ENCODE results near the gene ZFAND2B.
A peak's percentile ranks its signal among the peaks of the same experiment; 100 is the strongest.

The ZFAND2B gene

DNA sequence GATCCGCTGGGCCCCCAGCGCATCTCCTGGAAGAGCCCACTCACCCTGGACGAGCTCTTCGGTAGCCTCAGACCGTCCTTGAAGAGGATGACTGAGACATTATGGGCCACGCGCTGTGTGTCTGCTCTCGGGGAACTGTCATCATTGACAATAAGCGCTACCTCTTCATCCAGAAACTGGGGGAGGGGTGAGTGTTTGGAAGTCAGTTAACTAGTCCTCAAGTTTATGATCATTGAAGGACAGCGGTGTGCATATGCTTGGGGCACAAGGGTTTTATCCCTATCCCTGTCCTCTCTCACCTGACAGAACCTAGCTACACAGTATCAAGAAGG is 39.3 kb downstream of the ZFAND2B start:
- peaks cover 6% of the 10 kb centered on the region for H3K36me3 ChIP-seq (ENCODE audit: control insufficient read depth, insufficient read depth, low read length)
- peak overlapping the region; percentile 94 for H3K27ac ChIP-seq (ENCODE audit: low read depth, low read length)
- no peaks in the 10 kb centered on the region for H3K27me3 ChIP-seq (ENCODE audit: control insufficient read depth, insufficient read depth, low read length)
- H3K4me3 ChIP-seq (ENCODE audit: low read length), result peak overlapping the region; percentile 85
- peak overlapping the region; percentile 92 for H3K9ac ChIP-seq (ENCODE audit: low read length)
- peaks cover 28% of the 10 kb centered on the region for H3K4me1 ChIP-seq (ENCODE audit: control insufficient read depth, insufficient read depth, low read length)

DNA sequence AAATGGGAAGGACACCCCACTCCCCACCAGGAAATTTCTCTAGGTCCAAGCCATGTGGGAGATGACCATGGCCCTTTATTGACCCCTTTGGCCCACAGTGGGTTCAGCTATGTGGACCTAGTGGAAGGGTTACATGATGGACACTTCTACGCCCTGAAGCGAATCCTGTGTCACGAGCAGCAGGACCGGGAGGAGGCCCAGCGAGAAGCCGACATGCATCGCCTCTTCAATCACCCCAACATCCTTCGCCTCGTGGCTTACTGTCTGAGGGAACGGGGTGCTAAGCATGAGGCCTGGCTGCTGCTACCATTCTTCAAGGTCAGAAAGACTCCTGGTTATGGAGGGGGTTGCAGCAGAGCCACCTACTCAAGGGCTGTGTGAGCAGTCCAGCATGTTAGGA is 40.0 kb downstream of the ZFAND2B start:
- Histone ChIP-seq H3K9ac (ENCODE audit: low read length) (no peak overlapping the region), H3K4me1 (ENCODE audit: control insufficient read depth, insufficient read depth, low read length) (peaks cover 28% of the 10 kb centered on the region), H3K4me3 (ENCODE audit: low read length) (no peak overlapping the region), H3K27me3 (ENCODE audit: control insufficient read depth, insufficient read depth, low read length) (no peaks in the 10 kb centered on the region), H3K27ac (ENCODE audit: low read depth, low read length) (no peak overlapping the region), H3K36me3 (ENCODE audit: control insufficient read depth, insufficient read depth, low read length) (peaks cover 12% of the 10 kb centered on the region)

DNA sequence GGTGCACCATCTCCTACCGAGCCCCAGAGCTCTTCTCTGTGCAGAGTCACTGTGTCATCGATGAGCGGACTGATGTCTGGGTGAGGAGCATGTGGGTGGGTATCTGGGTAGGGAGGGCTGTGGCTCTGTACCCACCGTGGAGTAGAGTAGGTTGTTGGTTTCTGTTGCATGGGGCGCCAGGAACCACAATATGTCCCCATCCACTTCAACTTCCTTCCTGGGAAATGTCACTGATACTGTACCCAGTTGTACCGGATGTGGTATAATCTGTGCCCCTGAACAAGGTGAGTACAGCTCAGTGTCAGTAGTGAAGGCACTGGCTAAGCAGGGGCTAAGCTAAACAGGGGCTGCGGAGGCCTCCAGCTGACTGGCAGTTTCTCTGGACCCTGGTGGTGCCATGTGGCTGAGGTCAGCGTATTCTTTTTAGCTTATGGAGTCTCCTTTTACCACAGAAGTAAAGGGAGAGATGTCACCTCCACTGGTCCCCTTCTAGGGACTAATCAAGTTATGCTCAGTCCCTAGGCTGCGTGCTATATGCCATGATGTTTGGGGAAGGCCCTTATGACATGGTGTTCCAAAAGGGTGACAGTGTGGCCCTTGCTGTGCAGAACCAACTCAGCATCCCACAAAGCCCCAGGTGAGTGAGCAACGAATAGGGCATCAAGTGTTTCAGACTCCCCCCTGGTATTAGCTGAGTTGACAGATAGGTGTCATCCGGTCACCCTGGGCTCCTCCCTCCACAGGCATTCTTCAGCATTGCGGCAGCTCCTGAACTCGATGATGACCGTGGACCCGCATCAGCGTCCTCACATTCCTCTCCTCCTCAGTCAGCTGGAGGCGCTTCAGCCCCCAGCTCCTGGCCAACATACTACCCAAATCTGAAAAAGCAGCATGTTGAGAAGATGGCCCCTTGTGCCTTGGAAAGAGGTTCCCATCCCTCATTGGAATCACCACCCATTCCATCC is 41.4 kb downstream of the ZFAND2B start:
- H3K27ac ChIP-seq (ENCODE audit: low read depth, low read length), result no peak overlapping the region
- no peaks in the 10 kb centered on the region for H3K27me3 ChIP-seq (ENCODE audit: control insufficient read depth, insufficient read depth, low read length)
- peak overlapping the region; percentile 16 for H3K4me3 ChIP-seq (ENCODE audit: low read length)
- no peak overlapping the region for H3K9ac ChIP-seq (ENCODE audit: low read length)
- peaks cover 12% of the 10 kb centered on the region for H3K36me3 ChIP-seq (ENCODE audit: control insufficient read depth, insufficient read depth, low read length)
- peaks cover 33% of the 10 kb centered on the region for H3K4me1 ChIP-seq (ENCODE audit: control insufficient read depth, insufficient read depth, low read length)

GRCh38 chr2:219248845-219249202 is 42.2 kb downstream of the ZFAND2B start:
- Histone ChIP-seq H3K4me1 (ENCODE audit: control insufficient read depth, insufficient read depth, low read length) (peaks cover 33% of the 10 kb centered on the region), H3K4me3 (ENCODE audit: low read length) (peak overlapping the region; percentile 44), H3K9ac (ENCODE audit: low read length) (peak overlapping the region; percentile 52), H3K27ac (ENCODE audit: low read depth, low read length) (peak overlapping the region; percentile 84), H3K36me3 (ENCODE audit: control insufficient read depth, insufficient read depth, low read length) (peaks cover 12% of the 10 kb centered on the region), H3K27me3 (ENCODE audit: control insufficient read depth, insufficient read depth, low read length) (no peaks in the 10 kb centered on the region)

DNA sequence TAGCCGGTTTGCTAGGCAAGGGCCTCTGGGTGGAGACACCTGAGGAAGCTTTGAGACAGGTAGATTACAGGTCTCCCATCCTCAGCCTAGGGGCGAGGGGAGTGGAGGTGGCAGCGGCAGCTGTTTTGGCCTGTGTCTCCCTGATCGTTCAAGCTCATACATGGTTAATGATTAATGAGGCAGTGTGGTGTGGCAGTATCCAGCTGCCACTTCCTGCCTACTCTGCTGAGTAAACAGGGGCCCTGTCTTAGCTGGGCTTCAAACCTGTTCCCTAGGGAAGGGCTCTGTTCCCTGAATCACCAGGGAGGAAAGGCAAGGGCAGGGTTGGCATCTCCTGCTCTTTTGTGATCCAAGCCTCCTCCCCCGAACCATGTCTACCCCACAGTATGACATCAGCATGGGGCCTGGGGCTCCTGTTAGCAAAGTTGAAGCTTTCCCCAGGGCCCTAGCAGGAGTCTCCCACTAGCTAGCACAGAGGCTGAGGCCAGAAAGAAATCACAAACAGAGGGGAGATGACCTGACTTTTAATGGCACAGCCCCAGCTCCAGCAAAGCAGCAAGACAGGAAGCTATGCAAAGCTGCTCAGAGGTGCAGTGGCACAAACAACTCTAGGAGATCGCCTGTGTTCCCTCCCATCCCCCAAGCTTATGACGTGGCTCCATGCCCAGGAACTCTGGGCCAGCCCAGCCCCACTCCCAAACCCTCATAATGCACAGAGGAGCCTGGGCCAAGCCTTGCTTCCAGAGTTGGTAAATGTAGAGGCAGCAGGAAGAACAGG is 42.8 kb downstream of the ZFAND2B start:
- Histone ChIP-seq H3K27ac (ENCODE audit: low read depth, low read length) (peak overlapping the region; percentile 84), H3K27me3 (ENCODE audit: control insufficient read depth, insufficient read depth, low read length) (no peaks in the 10 kb centered on the region), H3K9ac (ENCODE audit: low read length) (peak overlapping the region; percentile 52), H3K4me3 (ENCODE audit: low read length) (peak overlapping the region; percentile 44), H3K36me3 (ENCODE audit: control insufficient read depth, insufficient read depth, low read length) (peaks cover 12% of the 10 kb centered on the region), H3K4me1 (ENCODE audit: control insufficient read depth, insufficient read depth, low read length) (peaks cover 33% of the 10 kb centered on the region)

GRCh38 chr2:219250049-219250781 is 43.6 kb downstream of the ZFAND2B start:
- peaks cover 12% of the 10 kb centered on the region for H3K36me3 ChIP-seq (ENCODE audit: control insufficient read depth, insufficient read depth, low read length)
- peak overlapping the region; percentile 3 for H3K4me3 ChIP-seq (ENCODE audit: low read length)
- no peaks in the 10 kb centered on the region for H3K27me3 ChIP-seq (ENCODE audit: control insufficient read depth, insufficient read depth, low read length)
- H3K9ac ChIP-seq (ENCODE audit: low read length), result peak overlapping the region; percentile 52
- peak overlapping the region; percentile 84 for H3K27ac ChIP-seq (ENCODE audit: low read depth, low read length)
- H3K4me1 ChIP-seq (ENCODE audit: control insufficient read depth, insufficient read depth, low read length), result peaks cover 28% of the 10 kb centered on the region

- Histone ChIP-seq H3K4me3 (ENCODE audit: low read length) (peak overlapping the region; percentile 81), H3K9ac (ENCODE audit: low read length) (no peak overlapping the region), H3K36me3 (ENCODE audit: control insufficient read depth, insufficient read depth, low read length) (peaks cover 12% of the 10 kb centered on the region), H3K27me3 (ENCODE audit: control insufficient read depth, insufficient read depth, low read length) (no peaks in the 10 kb centered on the region), H3K27ac (ENCODE audit: low read depth, low read length) (no peak overlapping the region), H3K4me1 (ENCODE audit: control insufficient read depth, insufficient read depth, low read length) (peaks cover 23% of the 10 kb centered on the region)
Observed at GRCh38 chr2:219251656-219252055, 45.1 kb downstream of the ZFAND2B start.

GRCh38 chr2:219252084-219252483 is 45.5 kb downstream of the ZFAND2B start:
- H3K4me3 ChIP-seq (ENCODE audit: low read length), result peak overlapping the region; percentile 81
- no peaks in the 10 kb centered on the region for H3K27me3 ChIP-seq (ENCODE audit: control insufficient read depth, insufficient read depth, low read length)
- H3K9ac ChIP-seq (ENCODE audit: low read length), result no peak overlapping the region
- peaks cover 23% of the 10 kb centered on the region for H3K4me1 ChIP-seq (ENCODE audit: control insufficient read depth, insufficient read depth, low read length)
- peaks cover 12% of the 10 kb centered on the region for H3K36me3 ChIP-seq (ENCODE audit: control insufficient read depth, insufficient read depth, low read length)
- no peak overlapping the region for H3K27ac ChIP-seq (ENCODE audit: low read depth, low read length)

DNA sequence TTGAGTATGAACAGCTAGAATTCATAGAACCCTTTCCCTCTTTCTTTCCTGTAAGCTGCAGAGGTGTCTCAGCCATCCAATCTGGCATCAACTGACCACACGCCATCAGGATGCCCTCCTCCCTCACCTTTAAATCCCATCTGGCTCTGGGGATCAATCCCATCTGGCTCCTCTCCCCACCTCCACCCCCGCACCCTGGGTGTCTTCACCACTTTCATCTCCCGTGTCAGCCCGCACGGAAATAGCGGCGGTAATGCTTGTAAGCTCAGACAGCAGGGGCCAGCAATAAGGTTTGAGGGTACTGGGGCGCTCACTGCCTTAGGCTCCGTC is 46.0 kb downstream of the ZFAND2B start:
- H3K4me1 ChIP-seq (ENCODE audit: control insufficient read depth, insufficient read depth, low read length), result peaks cover 23% of the 10 kb centered on the region
- H3K4me3 ChIP-seq (ENCODE audit: low read length), result peak overlapping the region; percentile 81
- H3K27ac ChIP-seq (ENCODE audit: low read depth, low read length), result peak overlapping the region; percentile 46
- peaks cover 12% of the 10 kb centered on the region for H3K36me3 ChIP-seq (ENCODE audit: control insufficient read depth, insufficient read depth, low read length)
- no peaks in the 10 kb centered on the region for H3K27me3 ChIP-seq (ENCODE audit: control insufficient read depth, insufficient read depth, low read length)
- peak overlapping the region; percentile 26 for H3K9ac ChIP-seq (ENCODE audit: low read length)

DNA sequence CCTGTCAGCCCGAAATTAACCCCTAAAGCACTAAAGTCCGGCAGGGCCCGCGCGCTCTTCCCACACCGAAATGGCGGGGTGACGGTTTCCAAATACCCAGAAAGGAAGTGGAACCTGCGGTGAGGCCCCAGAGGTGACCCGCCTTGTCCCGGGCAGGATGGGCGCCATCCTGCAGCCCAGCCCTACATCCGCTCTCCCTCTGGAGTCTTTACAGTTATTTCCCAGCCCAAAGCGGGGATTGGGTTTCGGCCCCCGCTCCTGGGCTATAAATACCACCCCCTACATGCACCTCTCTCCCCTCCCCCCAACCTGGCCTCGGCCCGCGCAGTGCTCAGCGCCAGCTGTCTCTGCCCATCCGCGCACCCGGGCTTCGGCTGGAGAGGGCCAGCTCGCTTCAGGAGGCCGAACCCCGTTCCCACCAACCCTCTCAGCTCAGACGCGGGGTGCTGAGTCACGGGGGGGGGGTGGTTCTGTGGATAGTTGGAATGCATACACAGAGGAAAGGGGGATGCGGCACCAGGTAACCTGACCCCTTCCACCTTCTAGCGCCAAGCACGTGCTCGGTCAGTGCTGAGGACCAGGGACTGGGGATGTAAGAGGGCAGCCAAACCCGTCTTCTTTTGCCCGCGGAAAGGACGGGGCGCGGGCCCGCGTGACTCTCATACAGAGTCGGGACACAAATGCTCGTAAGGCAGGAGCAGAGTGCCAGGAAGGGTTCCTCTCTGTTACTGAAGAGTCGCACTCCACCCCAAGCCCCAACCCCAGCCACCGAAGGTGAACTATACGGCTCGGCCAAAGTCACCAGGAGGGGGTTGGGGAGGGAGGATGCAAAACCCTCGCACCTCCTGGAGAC is 46.5 kb downstream of the ZFAND2B start, which contains the start of gene TUBA4B:
TUBA4B (plus strand) TSS at position 344 of the 853 bp plus-strand sequence; CDS start at position 509, 165 bp downstream.
- Histone ChIP-seq H3K4me3 (ENCODE audit: low read length) (peak within 1 kb of the TSS; percentile 81), H3K27me3 (ENCODE audit: control insufficient read depth, insufficient read depth, low read length) (no peaks in the 10 kb centered on the region), H3K27ac (ENCODE audit: low read depth, low read length) (peak within 1 kb of the TSS; percentile 62), H3K9ac (ENCODE audit: low read length) (peak within 1 kb of the TSS; percentile 64), H3K4me1 (ENCODE audit: control insufficient read depth, insufficient read depth, low read length) (peaks cover 23% of the 10 kb centered on the region), H3K36me3 (ENCODE audit: control insufficient read depth, insufficient read depth, low read length) (peaks cover 12% of the 10 kb centered on the region)

- peak within 1 kb of the TSS; percentile 62 for H3K27ac ChIP-seq (ENCODE audit: low read depth, low read length)
- peak within 1 kb of the TSS; percentile 64 for H3K9ac ChIP-seq (ENCODE audit: low read length)
- H3K36me3 ChIP-seq (ENCODE audit: control insufficient read depth, insufficient read depth, low read length), result peaks cover 12% of the 10 kb centered on the region
- H3K27me3 ChIP-seq (ENCODE audit: control insufficient read depth, insufficient read depth, low read length), result no peaks in the 10 kb centered on the region
- peaks cover 22% of the 10 kb centered on the region for H3K4me1 ChIP-seq (ENCODE audit: control insufficient read depth, insufficient read depth, low read length)
- peak within 1 kb of the TSS; percentile 81 for H3K4me3 ChIP-seq (ENCODE audit: low read length)
Observed at GRCh38 chr2:219253753-219254589, 47.4 kb downstream of the ZFAND2B start, which contains the start of gene TUBA4A. TSS of gene TUBA4A (minus strand) at chr2:219253918. CDS start at chr2:219253858, 60 bp downstream.
